Ectodermal cell (in vitro differentiated cells): ENCODE measurements around the gene RPLP1.
"Not testable (repeated sequence)": the region's sequence is repeated elsewhere in the genome, so short reads cannot be mapped to it uniquely, and the experiment has no call there.

Source experiments
- H3K27ac ChIP-seq: 2 replicates; pipeline ENCODE4 v1.7.0; 2013; ENCODE audit warnings: mild to moderate bottlenecking, low read depth, low read length; ENCODE audit not compliant: insufficient read depth, poor library complexity, severe bottlenecking
- H3K27me3 ChIP-seq: 2 replicates; pipeline ENCODE4 v1.7.0; 2013; ENCODE audit warnings: mild to moderate bottlenecking, low read length; ENCODE audit not compliant: insufficient read depth, control insufficient read depth, poor library complexity, severe bottlenecking
- H3K36me3 ChIP-seq: one replicate; pipeline ENCODE4 v1.7.0; 2013; ENCODE audit warnings: low read length; ENCODE audit not compliant: control insufficient read depth, insufficient read depth
- H3K4me1 ChIP-seq: one replicate; pipeline ENCODE4 v1.7.0; 2013; ENCODE audit warnings: low read length; ENCODE audit not compliant: control insufficient read depth, insufficient read depth
- H3K4me3 ChIP-seq: 2 replicates; pipeline ENCODE4 v1.7.0; 2013; ENCODE audit warnings: low read depth, low read length, control low read depth; ENCODE audit not compliant: insufficient read depth
- H3K9me3 ChIP-seq: 2 replicates; pipeline ENCODE4 v1.7.0; 2013; ENCODE audit warnings: mild to moderate bottlenecking, low read length, moderate library complexity; ENCODE audit not compliant: control insufficient read depth
- WGBS, 2 experiments: methylation state at CpG; one replicate each; pipeline ENCODE4 v1.1.7; 2013; ENCODE audit warnings: missing lambda C conversion rate in 2 of 2; 5-methylcytosine and 5-hydroxymethylcytosine counted together

The RPLP1 gene

GRCh38 chr15:69435985-69436384 is 16.6 kb upstream of the RPLP1 start:
- no peaks in the 10 kb centered on the region for H3K27me3 ChIP-seq
- peaks cover 51% of the 10 kb centered on the region for H3K36me3 ChIP-seq
- H3K9me3 ChIP-seq: no peaks in the 10 kb centered on the region
- H3K4me1 ChIP-seq: no peaks in the 10 kb centered on the region
- H3K4me3 ChIP-seq: no peak overlapping the region
- WGBS, 2 experiments: 95 to 98% methylated on average over 4 of the region's 4 CpGs
- no peak overlapping the region for H3K27ac ChIP-seq

GRCh38 chr15:69436951-69437350 is 15.7 kb upstream of the RPLP1 start:
- Histone ChIP-seq H3K9me3 (no peaks in the 10 kb centered on the region), H3K36me3 (peaks cover 50% of the 10 kb centered on the region), H3K4me1 (no peaks in the 10 kb centered on the region), H3K4me3 (no peak overlapping the region), H3K27me3 (no peaks in the 10 kb centered on the region), H3K27ac (no peak overlapping the region)
- WGBS, 2 experiments: 88 to 100% methylated on average over 4 of the region's 4 CpGs

GRCh38 chr15:69439623-69440022 is 13.0 kb upstream of the RPLP1 start:
- Histone ChIP-seq H3K27ac (no peak overlapping the region), H3K36me3 (peaks cover 51% of the 10 kb centered on the region), H3K9me3 (no peaks in the 10 kb centered on the region), H3K4me3 (no peak overlapping the region), H3K27me3 (no peaks in the 10 kb centered on the region), H3K4me1 (no peaks in the 10 kb centered on the region)
- WGBS, 2 experiments: 96 to 97% methylated on average over 3 of the region's 4 CpGs

GRCh38 chr15:69443032-69443611 is 9.5 kb upstream of the RPLP1 start:
- H3K4me3 ChIP-seq: no peak overlapping the region
- H3K4me1 ChIP-seq: no peaks in the 10 kb centered on the region
- H3K36me3 ChIP-seq: peaks cover 59% of the 10 kb centered on the region
- no peaks in the 10 kb centered on the region for H3K9me3 ChIP-seq
- no peaks in the 10 kb centered on the region for H3K27me3 ChIP-seq
- WGBS, 2 experiments: 96 to 97% methylated on average over 5 of the region's 5 CpGs
- H3K27ac ChIP-seq: no peak overlapping the region

GRCh38 chr15:69444686-69445085 is 7.9 kb upstream of the RPLP1 start:
- no peak overlapping the region for H3K4me3 ChIP-seq
- 94 to 97% methylated on average over 6 to 7 of the region's 7 CpGs for WGBS, 2 experiments
- no peaks in the 10 kb centered on the region for H3K9me3 ChIP-seq
- H3K36me3 ChIP-seq: peaks cover 46% of the 10 kb centered on the region
- no peaks in the 10 kb centered on the region for H3K4me1 ChIP-seq
- no peaks in the 10 kb centered on the region for H3K27me3 ChIP-seq
- H3K27ac ChIP-seq: no peak overlapping the region

- H3K9me3 ChIP-seq: no peaks in the 10 kb centered on the region
- H3K36me3 ChIP-seq: peaks cover 39% of the 10 kb centered on the region
- no peak overlapping the region for H3K4me3 ChIP-seq
- no peak overlapping the region for H3K27ac ChIP-seq
- H3K27me3 ChIP-seq: no peaks in the 10 kb centered on the region
- no peaks in the 10 kb centered on the region for H3K4me1 ChIP-seq
- 93 to 96% methylated on average over 2 of the region's 2 CpGs for WGBS, 2 experiments
These were observed 5.7 kb upstream of the RPLP1 start for GRCh38 chr15:69446953-69447352.

- 89 to 95% methylated on average over 4 of the region's 4 CpGs for WGBS, 2 experiments
- H3K36me3 ChIP-seq: peaks cover 26% of the 10 kb centered on the region
These were observed 2.4 kb upstream of the RPLP1 start for GRCh38 chr15:69450221-69450620.

GRCh38 chr15:69450968-69451695 is 1.5 kb upstream of the RPLP1 start:
- Histone ChIP-seq H3K27me3 (no peaks in the 10 kb centered on the region), H3K27ac (no peak overlapping the region), H3K9me3 (no peaks in the 10 kb centered on the region), H3K36me3 (peaks cover 23% of the 10 kb centered on the region), H3K4me3 (no peak overlapping the region), H3K4me1 (no peaks in the 10 kb centered on the region)
- WGBS, 2 experiments: 95 to 96% methylated on average over 12 of the region's 12 CpGs

More at GRCh38 chr15:69450221-69450620, 2.4 kb upstream of the RPLP1 start:
- H3K9me3 ChIP-seq, H3K27ac ChIP-seq, H3K4me1 ChIP-seq, H3K4me3 ChIP-seq, H3K27me3 ChIP-seq: not testable (repeated sequence)

GRCh38 chr15:69451951-69452691 is 497 bp upstream of the RPLP1 start:
- H3K9me3 ChIP-seq: no peaks in the 10 kb centered on the region
- 35 to 37% methylated on average over 32 of the region's 32 CpGs for WGBS, 2 experiments
- peak overlapping the region; percentile 90 for H3K27ac ChIP-seq
- no peaks in the 10 kb centered on the region for H3K4me1 ChIP-seq
- H3K4me3 ChIP-seq: peak overlapping the region; percentile 99
- H3K36me3 ChIP-seq: peaks cover 19% of the 10 kb centered on the region
- no peaks in the 10 kb centered on the region for H3K27me3 ChIP-seq

- Histone ChIP-seq H3K27me3 (no peaks in the 10 kb centered on the region), H3K9me3 (no peaks in the 10 kb centered on the region), H3K4me1 (no peaks in the 10 kb centered on the region), H3K27ac (peak overlapping the region; percentile 19), H3K4me3 (peak overlapping the region; percentile 99), H3K36me3 (peaks cover 18% of the 10 kb centered on the region)
- WGBS, 2 experiments: 70 to 73% methylated on average over 5 of the region's 5 CpGs
These were observed 2.3 kb downstream of the RPLP1 start for GRCh38 chr15:69454953-69455352.
